Colonic mucosa (tissue), 4 donors: ENCODE measurements around the gene CUEDC1. TPM values are rescaled to one million over a fixed set of nuclear protein-coding genes. Genes with fewer than 3 reads are reported as not detected.

Experiments
- DNase-seq: peaks from one replicate; pipeline ENCODE4 v3.0.0-alpha.2; 2020
- H3K27ac ChIP-seq: fragments of 200-600 bp; one replicate; pipeline ENCODE4 v1.8.0; 2021
- H3K27me3 ChIP-seq: fragments of 200-600 bp; one replicate; pipeline ENCODE4 v1.8.0; 2021
- H3K36me3 ChIP-seq: fragments of 200-600 bp; one replicate; pipeline ENCODE4 v1.8.0; 2021
- H3K4me1 ChIP-seq: fragments of 200-600 bp; one replicate; pipeline ENCODE4 v1.8.0; 2021; ENCODE audit warnings: mild to moderate bottlenecking
- H3K4me3 ChIP-seq: fragments of 200-600 bp; one replicate; pipeline ENCODE4 v1.8.0; 2021
- H3K9ac ChIP-seq, 2 donors: one replicate each; pipeline ENCODE4 v1.7.0; 2013; ENCODE audit warnings: control low read depth in 2 of 2, low read depth in 2 of 2, low read length in 2 of 2
- H3K9me3 ChIP-seq: fragments of 200-600 bp; one replicate; pipeline ENCODE4 v1.8.0; 2021
- intact Hi-C: fragments of 100-400 bp; cut with DNase I; formaldehyde crosslinking; loops from one replicate; pipeline ENCODE4 v1.14.1; 2022
- total RNA-seq, 2 donors: library from RNA; stranded (reverse); fragmentation: NEBNext Ultra II Directional in 1 of 2; extraction: Animal tissue kit (Norgen Biotek cat#: 25700) in 1 of 2; gene quantifications; one replicate each; pipeline ENCODE4 v1.2.1, GENCODE V29; 2021
- TF ChIP-seq, protein P1 (sequence below): fragments of 200-600 bp; IDR thresholded peaks from one replicate; pipeline ENCODE4 v1.8.0; 2022; ENCODE audit warnings: antibody characterized with exemption, mild to moderate bottlenecking
- donor health status: healthy.
- donor health status: DM: no; HTN: no; CAD: no.
- donor health status: DM: no; HTN: no; CAD: no.

Gene CUEDC1
- total RNA-seq, 2 donors from 2014 or later, result 14.7 to 15.2 TPM

GRCh38 chr17:57834146-57834741 lies 121.0 kb downstream of the CUEDC1 start:
- Histone ChIP-seq H3K4me3 (no peak overlapping the region), H3K9me3 (no peaks in the 10 kb centered on the region), H3K4me1 (no peaks in the 10 kb centered on the region), H3K36me3 (no peaks in the 10 kb centered on the region), H3K9ac (no peak overlapping the region), H3K27ac (no peak overlapping the region), H3K27me3 (no peaks in the 10 kb centered on the region)
- no peak for DNase-seq
- TF ChIP-seq, protein P1, sequence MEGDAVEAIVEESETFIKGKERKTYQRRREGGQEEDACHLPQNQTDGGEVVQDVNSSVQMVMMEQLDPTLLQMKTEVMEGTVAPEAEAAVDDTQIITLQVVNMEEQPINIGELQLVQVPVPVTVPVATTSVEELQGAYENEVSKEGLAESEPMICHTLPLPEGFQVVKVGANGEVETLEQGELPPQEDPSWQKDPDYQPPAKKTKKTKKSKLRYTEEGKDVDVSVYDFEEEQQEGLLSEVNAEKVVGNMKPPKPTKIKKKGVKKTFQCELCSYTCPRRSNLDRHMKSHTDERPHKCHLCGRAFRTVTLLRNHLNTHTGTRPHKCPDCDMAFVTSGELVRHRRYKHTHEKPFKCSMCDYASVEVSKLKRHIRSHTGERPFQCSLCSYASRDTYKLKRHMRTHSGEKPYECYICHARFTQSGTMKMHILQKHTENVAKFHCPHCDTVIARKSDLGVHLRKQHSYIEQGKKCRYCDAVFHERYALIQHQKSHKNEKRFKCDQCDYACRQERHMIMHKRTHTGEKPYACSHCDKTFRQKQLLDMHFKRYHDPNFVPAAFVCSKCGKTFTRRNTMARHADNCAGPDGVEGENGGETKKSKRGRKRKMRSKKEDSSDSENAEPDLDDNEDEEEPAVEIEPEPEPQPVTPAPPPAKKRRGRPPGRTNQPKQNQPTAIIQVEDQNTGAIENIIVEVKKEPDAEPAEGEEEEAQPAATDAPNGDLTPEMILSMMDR, result no peak
- intact Hi-C loops, result loop anchor here (5.0 kb wide), 1 partner anchor 697 kb away; no protein-coding TSS in a partner anchor

DNA sequence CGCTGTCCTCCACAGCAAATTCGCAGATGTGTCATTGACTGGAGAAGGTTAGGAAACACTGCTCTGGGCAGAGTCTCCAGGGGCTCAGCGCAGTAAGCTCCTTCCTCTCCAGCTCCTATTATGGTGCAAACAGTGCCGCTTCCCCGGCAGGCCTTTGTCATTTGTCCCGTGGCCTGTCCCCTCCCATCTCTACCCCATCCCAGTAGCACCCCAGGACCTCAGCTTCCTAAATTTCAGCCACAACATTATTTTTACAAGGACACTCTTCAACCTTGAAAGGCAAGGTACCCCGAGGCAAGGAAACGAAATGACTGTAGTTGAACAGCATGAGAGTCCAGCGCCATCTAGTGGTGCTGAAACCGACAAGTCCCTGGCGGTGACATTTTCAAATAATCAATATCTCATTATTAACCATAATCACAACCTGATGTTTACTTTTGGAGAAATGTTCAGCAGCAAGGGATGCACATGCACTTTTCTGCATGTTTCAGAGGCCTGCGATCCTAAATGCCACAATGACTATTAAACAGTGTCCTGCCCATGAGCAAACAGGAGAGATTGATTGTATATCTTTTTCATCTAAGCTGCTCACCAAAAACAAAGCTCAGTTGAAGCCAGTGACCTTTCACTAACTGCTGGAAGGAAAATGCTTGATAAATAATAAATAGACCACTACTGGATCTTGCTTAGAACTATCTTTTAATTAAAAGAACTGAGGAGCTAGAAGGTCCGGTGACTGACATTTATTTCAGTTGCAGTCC lies 121.9 kb downstream of the CUEDC1 start:
- Histone ChIP-seq H3K4me3 (peak overlapping the region; percentile 11), H3K27ac (no peak overlapping the region), H3K27me3 (no peaks in the 10 kb centered on the region), H3K36me3 (no peaks in the 10 kb centered on the region), H3K4me1 (no peaks in the 10 kb centered on the region), H3K9ac (peak overlapping the region in 1 of 2 donors; percentile 15), H3K9me3 (no peaks in the 10 kb centered on the region)
- TF ChIP-seq, protein P1, result peak; percentile 78
- DNase-seq, result peak; percentile 64
- intact Hi-C loops, result loop anchor here (5.0 kb wide), 1 partner anchor 696 kb away; no protein-coding TSS in a partner anchor

DNA sequence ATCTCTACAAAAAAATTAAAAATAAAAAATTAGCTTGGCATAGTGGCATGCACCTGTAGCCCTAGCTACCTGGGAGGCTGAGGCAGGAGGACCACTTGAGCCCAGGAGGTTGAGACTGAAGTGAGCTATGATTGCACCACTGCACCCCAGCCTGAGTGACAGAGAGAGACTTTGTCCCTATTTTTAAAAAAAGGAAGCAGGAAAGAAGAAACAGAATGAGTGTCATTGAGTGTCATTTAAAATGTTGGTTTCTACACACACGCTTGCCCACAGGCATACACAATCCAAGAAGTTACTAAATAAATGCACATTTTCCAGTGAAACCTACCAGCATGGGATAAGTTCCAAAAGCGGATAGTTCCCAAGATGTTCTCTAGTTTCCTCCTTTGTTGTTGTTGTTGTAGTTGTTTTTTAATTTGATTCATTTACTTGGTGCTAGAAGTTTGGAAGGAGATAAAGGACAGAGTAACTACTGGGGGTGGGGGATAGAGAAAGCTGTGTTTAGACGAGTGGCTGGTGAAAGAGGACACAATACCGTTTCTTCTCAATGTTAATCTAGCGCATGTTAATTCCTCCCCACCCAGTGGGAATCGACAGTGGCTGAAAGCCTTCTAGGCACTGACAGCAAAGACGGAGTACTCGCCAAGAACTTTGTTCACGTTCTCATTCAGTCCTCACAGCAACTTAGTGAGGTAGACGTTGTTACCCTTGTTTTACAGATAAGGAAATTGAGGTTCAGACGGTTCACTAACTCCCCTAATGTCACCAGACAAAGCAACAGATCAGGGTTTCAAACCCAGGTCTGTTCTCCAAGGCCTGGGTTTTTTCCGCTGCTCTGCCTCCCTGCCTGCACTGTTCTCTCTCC lies 122.7 kb downstream of the CUEDC1 start:
- no peak overlapping the region for H3K27ac ChIP-seq
- DNase-seq, result no peak
- no peaks in the 10 kb centered on the region for H3K27me3 ChIP-seq
- H3K4me1 ChIP-seq, result no peaks in the 10 kb centered on the region
- H3K36me3 ChIP-seq, result no peaks in the 10 kb centered on the region
- TF ChIP-seq, protein P1, result no peak
- H3K9me3 ChIP-seq, result no peaks in the 10 kb centered on the region
- H3K9ac ChIP-seq, result peak overlapping the region in 1 of 2 donors; percentile 15
- intact Hi-C loops, result loop anchor here (5.0 kb wide), 1 partner anchor 695 kb away; no protein-coding TSS in a partner anchor
- H3K4me3 ChIP-seq, result peak overlapping the region; percentile 11

DNA sequence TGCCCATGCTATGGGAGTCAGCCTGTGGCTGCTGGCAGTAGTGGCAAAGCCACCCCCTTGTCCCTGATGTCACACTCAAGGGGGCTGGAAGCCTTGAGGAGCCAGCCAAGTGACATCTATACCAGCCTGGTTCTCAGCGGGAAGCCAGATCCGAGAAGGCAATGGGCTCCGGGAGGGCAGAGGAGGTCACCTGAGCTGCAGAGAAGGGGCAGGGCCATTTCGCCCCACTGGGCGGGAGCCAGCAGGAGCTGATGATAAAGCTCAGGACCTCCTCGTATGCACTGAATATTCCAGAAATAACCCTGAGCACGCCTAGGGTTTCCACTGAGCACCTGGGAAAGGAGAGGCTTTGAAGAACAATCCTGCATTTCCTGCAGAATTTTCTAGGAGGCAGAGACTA lies 124.3 kb downstream of the CUEDC1 start:
- H3K27ac ChIP-seq, result no peak overlapping the region
- no peak overlapping the region for H3K9ac ChIP-seq
- no peaks in the 10 kb centered on the region for H3K9me3 ChIP-seq
- no peak for DNase-seq
- H3K36me3 ChIP-seq, result no peaks in the 10 kb centered on the region
- TF ChIP-seq, protein P1, result no peak
- no peak overlapping the region for H3K4me3 ChIP-seq
- no peaks in the 10 kb centered on the region for H3K4me1 ChIP-seq
- no peaks in the 10 kb centered on the region for H3K27me3 ChIP-seq
- intact Hi-C loops, result loop anchor here (5.0 kb wide), 1 partner anchor 694 kb away; no protein-coding TSS in a partner anchor
